Activated B cell treated with CpG ODN at 0.5 μM for 24 hours (primary cell): Measurements from ENCODE around the gene XPA. TPM values are rescaled to one million over a fixed set of nuclear protein-coding genes. Genes with fewer than 3 reads are reported as not detected.
A peak's percentile ranks its signal among the peaks of the same experiment; 100 is the strongest.
"Not testable (repeated sequence)": the region's sequence is repeated elsewhere in the genome, so short reads cannot be mapped to it uniquely, and the experiment has no call there.

Source experiments
- ATAC-seq: fragments of 200-7000 bp; cut with Tn5 transposase; one replicate; pipeline ENCODE4 v1.10.0; 2021; ENCODE audit warnings: low read depth, mild to moderate bottlenecking, moderate library complexity
- CTCF ChIA-PET: fragments of 350-600 bp; sonication (Branson Sonifier 250); formaldehyde crosslinking; loops from one replicate; lab custom pipeline; 2021; ENCODE audit warnings: antibody characterized with exemption; lab: Charles Lee
- POLR2A ChIA-PET: fragments of 350-600 bp; sonication (Branson Sonifier 250); formaldehyde crosslinking; loops from one replicate; lab custom pipeline; 2021; ENCODE audit warnings: antibody characterized with exemption; lab: Charles Lee
- DNase-seq: peaks from one replicate; pipeline ENCODE4 v3.0.0; 2022
- H3K27ac Mint-ChIP-seq: one replicate; pipeline ENCODE4 v1.8.0; 2020; ENCODE audit warnings: mixed read lengths
- H3K27me3 Mint-ChIP-seq: one replicate; pipeline ENCODE4 v1.8.0; 2021; ENCODE audit warnings: mixed read lengths
- H3K36me3 Mint-ChIP-seq: one replicate; pipeline ENCODE4 v1.8.0; 2021; ENCODE audit warnings: low read depth, mixed read lengths
- H3K4me1 Mint-ChIP-seq: one replicate; pipeline ENCODE4 v1.8.0; 2021; ENCODE audit warnings: mixed read lengths
- H3K4me3 Mint-ChIP-seq: one replicate; pipeline ENCODE4 v1.8.0; 2020; ENCODE audit warnings: mild to moderate bottlenecking, mixed read lengths
- H3K9me3 Mint-ChIP-seq: one replicate; pipeline ENCODE4 v1.8.0; 2020; ENCODE audit warnings: mixed read lengths
- CTCF ChIP-seq: fragments of 200-600 bp; IDR thresholded peaks from one replicate; pipeline ENCODE4 v1.8.0; 2022; ENCODE audit warnings: antibody characterized with exemption, mild to moderate bottlenecking
- intact Hi-C: fragments of 100-400 bp; cut with micrococcal nuclease; formaldehyde crosslinking; loops from one replicate; pipeline ENCODE4 v1.15.1; 2024
- total RNA-seq: library from RNA; stranded (reverse); gene quantifications from 2 replicates; pipeline ENCODE4 v1.2.3, GENCODE V29; 2022

The XPA gene
- 14.4 and 18.1 TPM in 2 replicates for total RNA-seq

- Mint-ChIP-seq H3K27ac (peak within 1 kb of the TSS; percentile 94), H3K9me3 (no peaks in the 10 kb centered on the region), H3K27me3 (peaks cover 5% of the 10 kb centered on the region), H3K4me3 (peak within 1 kb of the TSS; percentile 90), H3K36me3 (peaks cover 20% of the 10 kb centered on the region), H3K4me1 (peaks cover 60% of the 10 kb centered on the region)
- intact Hi-C loops: loop anchor here (1.0 to 10.0 kb wide), 9 partner anchors 13 to 1098 kb away; partner anchors contain the start of genes ANKS6, ANP32B, FOXE1 and NANS
- no peak for TF ChIP-seq CTCF
- ChIA-PET POLR2A (interaction anchor here (0.6 to 3.8 kb wide), 12 partner anchors 9 to 560 kb away, joined by 3 to 31 read pairs (median 4); partner anchors contain the start of genes ANP32B, NCBP1, TBC1D2 and TRMO), CTCF (interaction anchor here (0.7 to 1.6 kb wide), 4 partner anchors 9 to 287 kb away, joined by 3 to 4 read pairs (median 3); partner anchors contain the start of gene TRMO)
- peak; percentile 93 for ATAC-seq
- peak; percentile 96 for DNase-seq
Observed at GRCh38 chr9:97696803-97697601, at the start of gene XPA. TSS of gene XPA (minus strand) at chr9:97697340. CDS start at chr9:97697292, 48 bp downstream.

- no peak for ATAC-seq
- peaks cover 55% of the 10 kb centered on the region for H3K27me3 Mint-ChIP-seq
- ChIA-PET CTCF (no interaction called here), POLR2A (no interaction called here)
- intact Hi-C loops: no loop called here
- H3K27ac Mint-ChIP-seq: no peak overlapping the region
- H3K4me3 Mint-ChIP-seq: no peak overlapping the region
- peaks cover 2% of the 10 kb centered on the region for H3K9me3 Mint-ChIP-seq
- DNase-seq: no peak
- H3K4me1 Mint-ChIP-seq: peaks cover 8% of the 10 kb centered on the region
- no peak for TF ChIP-seq CTCF
- H3K36me3 Mint-ChIP-seq: no peaks in the 10 kb centered on the region
Observed at GRCh38 chr9:97744710-97745708, 47.9 kb upstream of the XPA start.

- intact Hi-C loops, DNase-seq, ATAC-seq, H3K36me3 Mint-ChIP-seq, CTCF ChIA-PET, H3K27ac Mint-ChIP-seq, H3K4me1 Mint-ChIP-seq, POLR2A ChIA-PET, H3K4me3 Mint-ChIP-seq, H3K9me3 Mint-ChIP-seq: not testable (repeated sequence)
- peaks cover 55% of the 10 kb centered on the region for H3K27me3 Mint-ChIP-seq
Observed at GRCh38 chr9:97744025-97744424, 46.9 kb upstream of the XPA start.

- Mint-ChIP-seq H3K27me3 (peaks cover 64% of the 10 kb centered on the region), H3K4me3 (no peak overlapping the region), H3K27ac (no peak overlapping the region), H3K9me3 (peaks cover 2% of the 10 kb centered on the region), H3K4me1 (peaks cover 8% of the 10 kb centered on the region), H3K36me3 (no peaks in the 10 kb centered on the region)
- intact Hi-C loops: no loop called here
- DNase-seq (no peak), ATAC-seq (no peak)
- POLR2A ChIA-PET: no interaction called here
- CTCF ChIA-PET: no interaction called here
- no peak for TF ChIP-seq CTCF
Observed at GRCh38 chr9:97742545-97742944, 45.4 kb upstream of the XPA start.

GRCh38 chr9:97741947-97742346 is 44.8 kb upstream of the XPA start:
- intact Hi-C loops: no loop called here
- H3K9me3 Mint-ChIP-seq: peaks cover 2% of the 10 kb centered on the region
- no peaks in the 10 kb centered on the region for H3K36me3 Mint-ChIP-seq
- ChIA-PET POLR2A (interaction anchor here (0.7 kb wide), 1 partner anchor 217 kb away, joined by 4 read pairs; no protein-coding TSS in a partner anchor), CTCF (no interaction called here)
- peaks cover 65% of the 10 kb centered on the region for H3K27me3 Mint-ChIP-seq
- no peak for TF ChIP-seq CTCF
- no peak overlapping the region for H3K27ac Mint-ChIP-seq
- ATAC-seq (no peak), DNase-seq (no peak)
- H3K4me3 Mint-ChIP-seq: no peak overlapping the region
- H3K4me1 Mint-ChIP-seq: peaks cover 8% of the 10 kb centered on the region
